AG08396 (cell line): Measurements from ENCODE around the gene PCNX4.

ENCODE experiments used
- DNase-seq: peaks from one replicate; pipeline ENCODE4 v3.0.0; 2012; ENCODE audit warnings: low spot score, mixed read lengths

PCNX4 gene

GRCh38 chr14:60102389-60102788, 10.7 kb downstream of the PCNX4 start:
- DNase-seq = peak; percentile 24

- DNase-seq = no peak
Observed at GRCh38 chr14:60106339-60106738, 14.6 kb downstream of the PCNX4 start.

GRCh38 chr14:60107477-60107876, 15.8 kb downstream of the PCNX4 start:
- DNase-seq = no peak

DNA sequence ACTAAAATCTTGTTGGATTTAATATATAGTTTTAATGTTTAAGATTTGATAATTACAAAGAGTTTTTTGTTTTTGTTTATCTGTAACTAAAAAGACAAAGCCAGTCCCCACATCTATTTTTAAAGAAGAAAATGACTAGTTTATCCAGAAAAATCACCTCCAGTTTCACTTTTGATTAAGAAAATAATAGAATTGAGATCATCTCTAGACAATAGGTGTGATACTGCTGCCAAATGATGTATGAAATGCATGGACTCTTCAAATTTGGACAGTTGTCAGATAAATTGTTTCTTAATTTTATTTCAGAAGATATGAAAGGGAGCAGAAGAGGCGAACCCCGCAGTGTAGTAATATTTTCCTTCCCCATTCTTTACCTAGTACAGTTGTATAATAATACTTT, 20.0 kb downstream of the PCNX4 start:
- no peak for DNase-seq

GRCh38 chr14:60114881-60115280, 23.2 kb downstream of the PCNX4 start:
- no peak for DNase-seq

- no peak for DNase-seq
Observed at GRCh38 chr14:60116181-60116580, 24.5 kb downstream of the PCNX4 start.

- no peak for DNase-seq
Observed at GRCh38 chr14:60125918-60126317, 34.2 kb downstream of the PCNX4 start.

DNA sequence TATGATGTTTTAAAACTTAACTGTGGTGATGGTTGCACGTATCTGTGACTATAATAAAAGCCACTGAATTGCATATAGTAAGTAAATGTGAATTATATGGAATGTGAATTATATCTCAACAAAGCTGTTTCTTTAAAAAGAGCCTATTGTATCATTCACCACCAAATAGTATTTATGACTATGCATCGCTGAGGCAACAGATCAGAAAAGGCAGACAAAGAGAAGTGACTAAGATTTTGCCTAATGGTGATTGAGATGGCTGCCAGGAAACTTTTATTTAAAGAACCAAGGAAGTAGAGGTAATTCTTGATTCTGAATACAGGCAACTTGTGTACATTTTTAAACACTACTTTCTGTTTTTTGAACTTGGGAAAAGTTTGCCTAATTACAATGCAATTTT, 41.8 kb downstream of the PCNX4 start:
- no peak for DNase-seq

DNA sequence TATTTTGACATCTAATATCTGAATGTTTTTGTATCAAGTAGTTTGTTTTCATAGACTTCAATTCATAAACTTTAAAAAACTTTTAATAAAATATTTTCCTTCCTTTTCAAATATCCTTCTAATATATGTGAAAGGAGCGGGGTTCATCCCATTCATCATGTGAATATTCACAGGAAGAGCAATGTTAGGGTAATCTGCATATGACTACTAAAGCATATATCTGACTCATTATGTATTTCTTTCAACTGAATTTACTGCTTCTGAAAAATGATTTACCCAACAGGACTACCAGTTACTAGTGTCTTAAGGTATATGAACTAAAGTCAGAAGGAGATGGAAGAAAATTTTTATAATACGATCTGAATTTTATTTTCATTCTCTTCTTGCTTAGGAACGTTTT, 43.0 kb downstream of the PCNX4 start:
- no peak for DNase-seq

DNA sequence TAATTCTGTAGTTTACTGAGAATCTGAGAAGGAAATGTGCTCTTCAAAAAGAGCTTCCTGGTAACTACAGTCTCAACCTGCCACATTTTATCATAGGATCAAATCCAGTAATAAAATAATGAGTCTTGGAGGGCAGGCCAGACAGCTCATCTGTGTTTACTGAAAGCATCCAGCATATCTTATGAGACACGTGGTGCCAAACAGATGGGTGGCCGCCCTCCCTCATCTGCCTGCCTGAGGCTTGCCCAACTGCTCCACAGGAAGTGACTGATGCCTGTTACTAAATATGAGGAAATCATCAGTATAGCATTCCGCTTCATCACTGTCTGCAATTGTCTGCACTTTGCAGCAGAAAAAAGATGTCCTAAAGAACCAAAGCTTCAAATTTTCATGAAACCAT, 60.0 kb downstream of the PCNX4 start:
- peak; percentile 75 for DNase-seq

- DNase-seq = no peak
Observed at GRCh38 chr14:60153991-60154390, 62.3 kb downstream of the PCNX4 start.

- DNase-seq = no peak
Observed at GRCh38 chr14:60154671-60155070, 62.9 kb downstream of the PCNX4 start.

DNA sequence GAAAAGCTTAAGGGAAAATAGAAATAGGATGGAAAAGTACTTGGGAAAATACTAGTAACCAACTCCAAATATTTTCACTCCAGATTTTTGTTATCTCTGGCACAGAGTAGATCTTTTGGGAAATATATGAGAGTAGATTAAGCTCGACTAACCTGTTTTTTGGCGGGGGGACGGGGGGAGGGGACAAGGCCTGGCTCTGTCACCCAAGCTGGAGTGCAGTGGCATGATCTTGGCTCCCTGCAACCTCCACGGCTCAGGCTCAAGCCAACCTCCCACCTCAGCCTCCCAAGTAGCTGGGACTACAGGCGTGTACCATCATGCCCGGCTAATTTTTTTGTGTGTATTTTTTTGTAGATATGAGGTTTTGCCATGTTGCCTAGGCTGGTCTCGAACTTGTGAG, 68.7 kb downstream of the PCNX4 start:
- no peak for DNase-seq

GRCh38 chr14:60161196-60162107, 69.7 kb downstream of the PCNX4 start:
- DNase-seq = no peak

- DNase-seq = no peak
Observed at GRCh38 chr14:60163693-60164092, 72.0 kb downstream of the PCNX4 start.

GRCh38 chr14:60164404-60164711, 72.6 kb downstream of the PCNX4 start:
- no peak for DNase-seq

DNA sequence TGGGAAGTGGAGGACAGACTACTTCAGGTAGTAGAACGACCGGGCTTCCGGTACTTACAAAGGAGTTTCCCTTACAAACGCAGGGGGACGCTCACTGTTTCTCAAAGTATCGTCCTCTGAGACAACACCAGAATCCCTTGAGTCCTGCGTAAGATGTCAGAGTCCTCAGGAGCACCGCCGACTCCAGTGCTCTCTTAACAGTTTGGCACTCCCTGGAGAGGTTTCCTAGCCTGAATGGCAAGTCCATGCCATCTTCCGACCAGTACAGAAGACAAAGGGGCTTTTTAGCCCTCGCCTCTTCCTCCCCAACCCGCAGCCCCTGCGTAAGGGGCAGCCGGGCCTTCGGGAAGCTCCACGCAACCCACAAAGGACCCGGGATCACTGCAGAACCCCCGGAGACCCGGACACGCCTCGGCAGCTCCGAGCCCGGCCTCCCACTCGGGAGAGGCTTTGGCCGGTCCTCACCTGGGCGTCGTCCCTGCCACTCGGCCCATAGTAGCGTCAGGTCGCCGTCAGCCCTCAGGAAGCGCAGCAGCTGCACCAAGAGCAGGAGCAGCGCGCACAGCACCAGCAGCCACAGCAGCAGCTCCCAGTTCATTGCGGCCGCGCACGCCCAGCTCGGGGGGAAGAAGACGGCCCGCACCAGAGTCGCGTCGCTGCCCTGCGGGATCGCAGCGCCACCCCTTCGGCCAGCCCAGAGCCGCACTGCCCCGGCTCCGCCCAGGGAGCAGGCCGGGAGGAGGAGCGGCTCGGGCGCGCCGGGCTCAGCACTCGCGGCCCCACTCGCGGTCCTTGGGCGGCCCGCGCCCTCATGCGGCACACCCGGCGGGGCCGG, 73.2 kb downstream of the PCNX4 start, which contains the start of gene DHRS7:
DHRS7 (minus strand) TSS at position 687 of the 835 bp plus-strand sequence; CDS start at position 598, 89 bp downstream.
- peak; percentile 93 for DNase-seq

GRCh38 chr14:60165547-60165876, 73.8 kb downstream of the PCNX4 start:
- no peak for DNase-seq

DNA sequence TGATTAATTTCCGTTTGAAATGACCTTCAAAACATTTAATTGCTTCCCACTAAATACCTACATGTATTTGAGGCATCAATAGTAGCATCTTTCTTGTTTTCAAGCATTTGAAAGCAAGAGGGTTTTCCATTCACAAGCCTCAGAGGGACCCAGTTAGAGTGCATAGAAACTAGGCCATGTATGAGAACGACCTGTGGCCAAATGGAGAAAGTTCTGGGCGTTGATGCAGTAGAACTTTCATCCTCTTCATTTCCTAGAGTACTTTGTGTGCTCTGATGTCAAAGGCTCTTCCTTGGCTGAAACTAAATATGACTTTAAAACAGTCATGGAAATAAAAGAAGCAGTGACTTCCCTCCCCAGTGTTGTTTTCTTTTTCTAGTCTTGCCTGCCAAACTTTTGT, 74.4 kb downstream of the PCNX4 start:
- DNase-seq = no peak

DNA sequence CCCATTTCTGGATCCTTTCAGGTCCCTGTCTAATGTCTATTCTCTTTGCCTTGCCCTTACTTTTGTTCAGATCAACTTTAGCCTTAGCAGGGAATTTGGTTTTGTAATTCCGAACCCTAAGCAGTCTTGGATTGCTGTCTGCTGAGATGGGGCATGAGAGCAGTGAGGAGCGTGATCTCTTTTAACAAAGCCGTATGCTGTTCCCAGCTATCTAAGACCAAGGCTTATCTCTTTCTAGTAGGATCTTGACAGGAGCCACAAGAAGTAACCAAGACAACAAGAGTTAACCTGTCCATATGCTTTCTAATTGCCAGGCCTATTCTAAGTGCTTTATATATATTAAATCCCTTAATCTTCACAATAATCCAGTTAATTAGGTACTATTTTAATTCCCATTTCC, 78.0 kb downstream of the PCNX4 start:
- no peak for DNase-seq

- no peak for DNase-seq
Observed at GRCh38 chr14:60170948-60171347, 79.2 kb downstream of the PCNX4 start.

DNA sequence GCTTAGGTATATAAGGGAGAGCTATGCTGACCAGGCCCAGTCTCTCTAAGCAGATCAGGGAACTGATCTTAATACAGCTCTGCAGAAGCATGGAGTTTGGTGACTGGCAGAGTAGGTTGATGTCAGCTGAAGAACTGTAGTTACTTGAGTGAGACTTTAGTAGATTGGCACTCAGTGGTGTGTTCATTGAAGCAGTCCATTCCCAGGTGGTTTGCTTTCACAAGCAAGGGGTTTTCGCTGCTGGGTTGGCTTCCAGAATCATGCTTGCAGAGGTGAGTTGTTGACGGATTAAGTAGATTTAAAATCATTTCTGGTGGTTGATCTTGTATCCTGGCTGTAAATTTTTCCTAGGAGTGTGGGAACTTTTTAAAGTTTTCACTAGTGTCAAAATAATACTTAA, 80.0 kb downstream of the PCNX4 start:
- no peak for DNase-seq
